Airway epithelial cell (primary cell): Measurements from ENCODE around the gene APCS. TPM values are rescaled to one million over a fixed set of nuclear protein-coding genes. Genes with fewer than 3 reads are reported as not detected.

Experiments used
- total RNA-seq: library from RNA; depleted of rRNA; stranded (reverse); fragments of >200 nt; gene quantifications from 2 replicates; pipeline ENCODE4 v1.2.3, GENCODE V29; 2015

The APCS gene, protein sequence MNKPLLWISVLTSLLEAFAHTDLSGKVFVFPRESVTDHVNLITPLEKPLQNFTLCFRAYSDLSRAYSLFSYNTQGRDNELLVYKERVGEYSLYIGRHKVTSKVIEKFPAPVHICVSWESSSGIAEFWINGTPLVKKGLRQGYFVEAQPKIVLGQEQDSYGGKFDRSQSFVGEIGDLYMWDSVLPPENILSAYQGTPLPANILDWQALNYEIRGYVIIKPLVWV
- not detected in 2 replicates for total RNA-seq

DNA sequence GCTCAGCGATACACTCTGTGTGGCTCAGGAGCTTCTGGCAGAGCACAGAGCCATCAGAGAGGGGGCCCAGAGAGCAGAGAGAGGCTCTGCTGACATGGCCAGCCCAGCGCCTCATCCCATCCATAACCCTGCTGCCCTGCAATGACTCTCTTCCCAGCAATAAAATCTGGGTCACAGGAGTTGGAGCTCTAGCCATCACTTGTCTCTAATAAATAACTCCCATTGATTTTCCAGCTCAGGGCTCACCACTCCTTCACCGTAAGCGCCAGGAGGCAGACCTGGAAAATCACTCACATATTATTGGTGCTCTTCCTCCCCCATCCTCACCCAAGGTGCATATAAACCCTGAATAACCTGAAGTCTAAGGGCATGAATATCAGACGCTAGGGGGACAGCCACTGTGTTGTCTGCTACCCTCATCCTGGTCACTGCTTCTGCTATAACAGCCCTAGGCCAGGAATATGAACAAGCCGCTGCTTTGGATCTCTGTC lies at the start of gene APCS:
APCS (plus strand) TSS at position 366 of the 491 bp plus-strand sequence; CDS start at position 462, 96 bp downstream.

Other genes with a start within 250 kb of the APCS start
- not detected in 2 replicates for gene OR10J4, start 155.6 kb upstream of the APCS start, total RNA-seq
- not detected in 2 replicates for gene OR10J1, start 148.1 kb upstream of the APCS start, total RNA-seq
- gene OR10J5, start 51.8 kb upstream of the APCS start, total RNA-seq = not detected in 2 replicates
- not detected in 2 replicates for gene CRP, start 126.8 kb downstream of the APCS start, total RNA-seq
- gene DUSP23, start 193.1 kb downstream of the APCS start, total RNA-seq = 42.0 and 75.6 TPM in 2 replicates
- gene FCRL6, start 214.5 kb downstream of the APCS start, total RNA-seq = not detected in 2 replicates
- not detected in 2 replicates for gene SLAMF8, start 239.0 kb downstream of the APCS start, total RNA-seq